NCI-H2227 treated with DMSO at 0.1 percent for 48 hours (cell line): Measurements from ENCODE around the gene TMEM178A.

Source experiments
- DNase-seq: peaks from one replicate; lab custom pipeline; 2025; lab: John Stamatoyannopoulos, UW

The TMEM178A gene

GRCh38 chr2:39743269-39743776, 77.6 kb downstream of the TMEM178A start:
- DNase-seq: no peak

DNA sequence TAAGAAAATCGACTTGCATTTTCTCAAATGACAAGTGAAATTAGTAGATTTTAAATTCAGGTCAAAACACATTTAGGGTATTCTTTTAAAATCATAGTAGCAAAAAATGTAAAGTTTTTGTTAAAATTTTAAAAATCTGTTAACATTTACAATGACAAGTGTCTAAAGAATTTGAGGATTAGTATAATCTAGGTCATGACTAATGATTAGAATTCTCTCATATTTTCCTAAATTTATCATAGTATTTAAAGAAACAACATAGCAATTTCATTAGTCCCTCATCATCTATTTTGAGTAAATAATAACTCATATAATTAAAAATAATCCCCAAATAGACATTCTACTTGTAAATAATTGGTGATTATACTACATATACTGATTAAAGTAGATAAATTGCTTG, 89.7 kb downstream of the TMEM178A start:
- DNase-seq: no peak

DNA sequence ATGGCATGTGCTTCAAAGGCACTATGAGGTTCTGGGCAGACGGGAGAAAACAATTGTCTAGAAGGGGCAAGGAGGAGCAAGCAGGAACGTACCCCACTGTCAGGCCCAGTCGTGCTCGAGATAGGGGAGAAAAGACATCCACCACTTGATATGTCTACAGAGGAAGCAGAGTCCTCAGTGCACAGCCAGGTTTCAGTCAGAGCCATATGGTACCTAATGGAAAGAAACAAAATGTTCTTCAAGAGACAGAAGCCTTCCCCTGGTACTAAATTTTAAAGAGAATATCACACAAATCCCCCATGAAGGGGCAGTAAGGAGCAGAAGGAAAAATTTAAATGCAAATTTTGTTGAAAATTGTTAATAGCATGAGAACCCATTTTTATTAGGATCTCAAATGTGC, 91.4 kb downstream of the TMEM178A start:
- no peak for DNase-seq

- DNase-seq: no peak
Measured at GRCh38 chr2:39762448-39762847, 96.7 kb downstream of the TMEM178A start.
